Activated T-helper 1 cell treated with anti-CD3 and anti-CD28 coated beads, Interleukin-12 subunit alpha, Interleukin-12 subunit beta, Interleukin-2, Interleukin-4 antibody, amounts not matched to agents 30 ng/mL and 10 ng/mL and 1 ng/mL, durations not matched to agents 14 hours and 24 hours and 36 hours (primary cell): ENCODE measurements around the gene KCNH4. TPM values are rescaled to one million over a fixed set of nuclear protein-coding genes. Genes with fewer than 3 reads are reported as not detected.

Source experiments
- DNase-seq: peaks from one replicate; pipeline ENCODE4 v3.0.0; 2021; ENCODE audit warnings: low spot score
- H3K27ac Mint-ChIP-seq: one replicate; pipeline ENCODE4 v1.8.0; 2021; ENCODE audit warnings: mild to moderate bottlenecking, mixed read lengths
- H3K27me3 Mint-ChIP-seq: one replicate; pipeline ENCODE4 v1.8.0; 2022; ENCODE audit warnings: mild to moderate bottlenecking, moderate library complexity, mixed read lengths; ENCODE audit not compliant: insufficient read depth
- H3K36me3 Mint-ChIP-seq: one replicate; pipeline ENCODE4 v1.8.0; 2021; ENCODE audit warnings: low read depth, mixed read lengths
- H3K4me1 Mint-ChIP-seq: one replicate; pipeline ENCODE4 v1.8.0; 2021; ENCODE audit warnings: low read depth, mixed read lengths
- H3K4me3 Mint-ChIP-seq: one replicate; pipeline ENCODE4 v1.8.0; 2021; ENCODE audit warnings: mild to moderate bottlenecking, moderate library complexity, mixed read lengths
- H3K9me3 Mint-ChIP-seq: one replicate; pipeline ENCODE4 v1.8.0; 2021; ENCODE audit warnings: mixed read lengths
- intact Hi-C: fragments of 100-400 bp; cut with micrococcal nuclease; formaldehyde crosslinking; loops from one replicate; pipeline ENCODE4 v1.15.1; 2024
- total RNA-seq: library from RNA; stranded (reverse); gene quantifications from 2 replicates; pipeline ENCODE4 v1.2.3, GENCODE V29; 2022

Gene KCNH4
- total RNA-seq, 1 donor from 2014 or later, result 1.7 TPM

- Mint-ChIP-seq H3K27me3 (no peaks in the 10 kb centered on the region), H3K36me3 (peaks cover 60% of the 10 kb centered on the region), H3K27ac (no peak overlapping the region), H3K9me3 (no peaks in the 10 kb centered on the region), H3K4me3 (no peak overlapping the region), H3K4me1 (no peaks in the 10 kb centered on the region)
- intact Hi-C loops, result no loop called here
- no peak for DNase-seq
Observed at GRCh38 chr17:42203354-42203753, 22.4 kb upstream of the KCNH4 start.

DNA sequence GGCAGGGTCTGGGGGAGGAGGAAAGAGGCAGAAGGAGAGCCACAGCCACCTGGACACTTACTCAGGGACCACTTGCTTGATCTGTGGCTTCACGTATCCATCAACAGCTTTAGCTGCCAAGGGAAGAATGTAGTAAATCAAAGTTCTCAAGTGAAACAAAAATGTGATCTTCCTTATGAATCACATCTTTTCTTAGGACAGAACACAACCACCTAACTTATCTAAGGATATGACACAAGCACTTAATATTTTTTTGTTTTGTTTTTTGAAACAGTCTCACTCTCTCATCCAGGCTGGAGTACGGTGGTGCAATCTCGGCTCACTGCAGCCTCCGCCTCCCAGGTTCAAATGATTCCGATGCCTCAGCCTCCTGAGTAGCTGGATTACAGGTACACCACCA is 21.8 kb upstream of the KCNH4 start:
- intact Hi-C loops, result no loop called here
- Mint-ChIP-seq H3K36me3 (peaks cover 60% of the 10 kb centered on the region), H3K4me1 (no peaks in the 10 kb centered on the region), H3K4me3 (no peak overlapping the region), H3K9me3 (no peaks in the 10 kb centered on the region), H3K27me3 (no peaks in the 10 kb centered on the region), H3K27ac (no peak overlapping the region)
- DNase-seq, result no peak

DNA sequence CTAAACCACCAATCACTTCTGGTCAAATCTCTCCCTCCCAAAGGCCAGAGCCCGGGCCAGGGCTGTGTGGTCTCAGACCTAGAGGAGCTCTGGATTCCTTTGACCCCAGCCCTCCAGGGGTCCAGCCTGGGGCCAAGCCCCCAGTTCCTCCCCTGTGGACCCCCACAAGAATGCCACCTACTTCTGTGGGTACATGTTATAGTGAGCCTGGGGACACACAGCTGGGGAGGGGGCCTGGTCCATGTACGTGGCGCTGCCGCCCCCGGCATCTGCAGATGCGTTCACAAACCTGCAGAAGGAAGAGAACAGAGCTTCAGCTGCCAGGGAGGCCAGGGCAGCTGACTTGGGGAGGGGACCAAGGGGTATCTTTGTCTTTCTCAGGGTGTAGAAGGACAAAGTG is 21.2 kb upstream of the KCNH4 start:
- no peak for DNase-seq
- Mint-ChIP-seq H3K27ac (no peak overlapping the region), H3K27me3 (no peaks in the 10 kb centered on the region), H3K36me3 (peaks cover 55% of the 10 kb centered on the region), H3K4me3 (no peak overlapping the region), H3K9me3 (no peaks in the 10 kb centered on the region), H3K4me1 (no peaks in the 10 kb centered on the region)
- intact Hi-C loops, result no loop called here

GRCh38 chr17:42201458-42201772 is 20.5 kb upstream of the KCNH4 start:
- H3K36me3 Mint-ChIP-seq, result peaks cover 53% of the 10 kb centered on the region
- no peak overlapping the region for H3K4me3 Mint-ChIP-seq

DNA sequence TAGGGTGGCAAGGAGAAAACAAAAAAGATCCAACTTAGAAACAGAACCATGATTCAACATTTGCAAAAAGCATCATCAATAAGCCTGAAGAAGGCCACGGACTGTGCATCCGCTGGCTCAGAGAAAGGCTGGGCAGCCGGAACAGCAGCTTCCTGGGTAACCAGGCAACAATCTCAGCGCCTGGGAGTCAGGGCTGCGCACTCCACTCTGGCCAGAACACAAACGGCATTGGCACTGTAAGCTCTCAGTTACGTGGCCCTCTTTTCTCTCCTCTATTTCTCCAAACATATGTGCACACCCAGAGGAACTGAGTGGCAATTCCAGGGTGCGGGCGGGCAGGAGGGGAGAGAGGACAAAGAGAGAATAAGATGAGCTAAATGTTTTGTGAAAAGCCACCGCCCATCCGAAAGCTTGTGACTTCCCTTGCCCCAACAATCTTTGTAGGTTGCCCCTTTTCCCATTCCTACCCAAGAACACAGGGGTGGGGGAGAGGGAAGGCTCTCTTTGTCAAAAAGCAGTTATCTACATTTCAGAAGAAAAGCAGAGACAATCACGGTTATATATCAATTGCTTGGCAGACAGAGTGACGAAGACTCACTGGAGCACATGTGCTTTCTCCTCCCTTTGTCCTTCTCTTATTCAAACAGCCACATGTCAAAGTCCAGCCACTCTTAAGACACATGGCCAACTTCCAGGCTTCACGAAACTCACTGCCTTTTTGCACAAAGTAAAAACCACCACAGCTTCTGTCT is 19.9 kb upstream of the KCNH4 start:
- no peak overlapping the region for H3K27ac Mint-ChIP-seq
- intact Hi-C loops, result no loop called here
- no peaks in the 10 kb centered on the region for H3K9me3 Mint-ChIP-seq
- DNase-seq, result no peak
- peaks cover 48% of the 10 kb centered on the region for H3K36me3 Mint-ChIP-seq
- no peaks in the 10 kb centered on the region for H3K4me1 Mint-ChIP-seq
- no peak overlapping the region for H3K4me3 Mint-ChIP-seq
- H3K27me3 Mint-ChIP-seq, result no peaks in the 10 kb centered on the region

More at GRCh38 chr17:42201458-42201772, 20.5 kb upstream of the KCNH4 start:
- intact Hi-C loops, result no loop called here
- Mint-ChIP-seq H3K27me3 (no peaks in the 10 kb centered on the region), H3K9me3 (no peaks in the 10 kb centered on the region), H3K27ac (no peak overlapping the region), H3K4me1 (no peaks in the 10 kb centered on the region)
- no peak for DNase-seq

DNA sequence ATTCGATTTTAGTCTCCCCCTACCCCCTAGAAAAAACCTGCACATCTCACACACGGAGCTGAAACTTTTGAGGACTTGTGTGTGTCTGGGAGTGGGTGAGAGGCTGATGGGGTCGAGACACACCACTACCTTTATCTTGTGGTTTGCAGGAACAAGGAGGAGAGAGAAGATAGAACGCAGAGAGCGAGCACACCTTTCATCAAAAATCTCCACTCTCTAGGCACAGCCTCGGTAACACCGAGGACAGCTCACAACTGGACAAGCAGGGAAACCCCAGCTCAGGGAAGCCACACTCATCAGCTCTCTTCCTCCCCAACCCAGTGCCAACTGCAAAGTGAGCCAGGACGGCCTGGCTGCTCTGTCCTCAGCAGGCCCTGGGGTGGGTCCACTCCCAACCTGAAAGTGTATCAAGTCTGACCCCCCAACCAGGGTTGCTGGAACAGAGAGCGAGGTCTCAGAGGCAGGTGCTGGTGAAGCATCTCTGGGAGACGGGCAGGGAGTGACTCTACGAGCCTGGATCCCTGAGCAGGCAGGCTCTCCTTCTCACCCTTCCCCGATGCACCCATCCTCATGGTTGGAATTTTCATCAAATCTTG is 18.6 kb upstream of the KCNH4 start:
- H3K27ac Mint-ChIP-seq, result no peak overlapping the region
- no peak overlapping the region for H3K4me3 Mint-ChIP-seq
- DNase-seq, result no peak
- no peaks in the 10 kb centered on the region for H3K9me3 Mint-ChIP-seq
- peaks cover 40% of the 10 kb centered on the region for H3K36me3 Mint-ChIP-seq
- H3K27me3 Mint-ChIP-seq, result no peaks in the 10 kb centered on the region
- peaks cover 2% of the 10 kb centered on the region for H3K4me1 Mint-ChIP-seq
- intact Hi-C loops, result no loop called here

GRCh38 chr17:42198897-42199296 is 18.0 kb upstream of the KCNH4 start:
- Mint-ChIP-seq H3K9me3 (no peaks in the 10 kb centered on the region), H3K27me3 (no peaks in the 10 kb centered on the region), H3K4me1 (peaks cover 8% of the 10 kb centered on the region), H3K36me3 (peaks cover 35% of the 10 kb centered on the region), H3K27ac (peak overlapping the region; percentile 58), H3K4me3 (no peak overlapping the region)
- no peak for DNase-seq
- intact Hi-C loops, result no loop called here

GRCh38 chr17:42197564-42198156 is 16.7 kb upstream of the KCNH4 start:
- DNase-seq, result no peak
- H3K27ac Mint-ChIP-seq, result no peak overlapping the region

GRCh38 chr17:42193969-42194899 is 13.3 kb upstream of the KCNH4 start, which contains the start of gene GHDC:
Gene GHDC, minus strand, starts transcription at chr17:42194494. Its CDS starts 913 bp downstream, at chr17:42193581.
- Mint-ChIP-seq H3K9me3 (no peaks in the 10 kb centered on the region), H3K27ac (peak within 1 kb of the TSS; percentile 95), H3K4me3 (peak within 1 kb of the TSS; percentile 96), H3K36me3 (peaks cover 5% of the 10 kb centered on the region), H3K4me1 (peaks cover 15% of the 10 kb centered on the region), H3K27me3 (no peaks in the 10 kb centered on the region)
- intact Hi-C loops, result loop anchor here (1.0 to 5.0 kb wide), 3 partner anchors 13 to 828 kb away; partner anchors contain the start of genes KCNH4 and VAT1
- DNase-seq, result peak; percentile 80

More at GRCh38 chr17:42197564-42198156, 16.7 kb upstream of the KCNH4 start:
- Mint-ChIP-seq H3K36me3 (peaks cover 27% of the 10 kb centered on the region), H3K27me3 (no peaks in the 10 kb centered on the region), H3K9me3 (no peaks in the 10 kb centered on the region), H3K4me3 (no peak overlapping the region), H3K4me1 (peaks cover 15% of the 10 kb centered on the region)
- intact Hi-C loops, result no loop called here

DNA sequence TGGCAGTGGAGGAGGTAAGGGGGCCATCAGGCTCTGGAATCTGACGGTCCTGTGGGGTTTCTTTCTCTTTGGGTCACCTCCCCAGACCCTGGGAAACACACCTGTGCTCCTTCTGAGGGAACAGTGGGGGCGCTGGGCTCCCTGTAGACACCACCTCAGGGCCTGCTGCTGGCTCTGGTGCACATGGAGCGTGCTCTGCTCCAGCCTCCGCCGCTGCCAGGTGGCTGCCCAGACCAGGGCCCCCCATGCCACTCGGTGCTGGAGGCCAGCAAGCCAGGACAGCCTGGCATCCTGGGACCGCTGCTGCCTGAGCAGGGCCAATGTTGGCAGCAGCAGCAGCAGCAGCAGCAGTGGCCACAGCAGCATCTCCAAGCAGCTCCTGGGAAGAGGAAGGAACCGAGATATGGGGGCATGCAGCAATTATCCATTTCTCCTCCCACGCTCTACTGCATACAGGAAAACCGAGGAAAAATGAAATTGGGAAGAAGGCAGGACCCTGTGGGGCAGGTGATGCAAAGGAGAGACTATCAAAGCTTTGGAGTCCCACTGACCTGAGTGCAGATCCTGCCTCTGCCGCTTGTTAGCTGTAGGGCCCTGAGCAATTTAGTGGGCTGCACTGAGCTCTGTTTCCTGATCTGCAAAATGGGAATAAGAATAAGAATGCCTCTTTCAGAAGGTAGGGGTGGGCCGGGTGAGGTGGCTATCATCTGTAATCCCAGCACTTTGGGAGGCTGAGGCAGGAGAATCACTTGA is 12.4 kb upstream of the KCNH4 start:
- no peaks in the 10 kb centered on the region for H3K9me3 Mint-ChIP-seq
- H3K4me3 Mint-ChIP-seq, result peak overlapping the region; percentile 96
- peak overlapping the region; percentile 95 for H3K27ac Mint-ChIP-seq
- intact Hi-C loops, result loop anchor here (5.0 kb wide), 1 partner anchor 829 kb away; the partner anchor contains the start of gene VAT1
- no peaks in the 10 kb centered on the region for H3K27me3 Mint-ChIP-seq
- peaks cover 21% of the 10 kb centered on the region for H3K4me1 Mint-ChIP-seq
- peaks cover 2% of the 10 kb centered on the region for H3K36me3 Mint-ChIP-seq
- DNase-seq, result no peak

DNA sequence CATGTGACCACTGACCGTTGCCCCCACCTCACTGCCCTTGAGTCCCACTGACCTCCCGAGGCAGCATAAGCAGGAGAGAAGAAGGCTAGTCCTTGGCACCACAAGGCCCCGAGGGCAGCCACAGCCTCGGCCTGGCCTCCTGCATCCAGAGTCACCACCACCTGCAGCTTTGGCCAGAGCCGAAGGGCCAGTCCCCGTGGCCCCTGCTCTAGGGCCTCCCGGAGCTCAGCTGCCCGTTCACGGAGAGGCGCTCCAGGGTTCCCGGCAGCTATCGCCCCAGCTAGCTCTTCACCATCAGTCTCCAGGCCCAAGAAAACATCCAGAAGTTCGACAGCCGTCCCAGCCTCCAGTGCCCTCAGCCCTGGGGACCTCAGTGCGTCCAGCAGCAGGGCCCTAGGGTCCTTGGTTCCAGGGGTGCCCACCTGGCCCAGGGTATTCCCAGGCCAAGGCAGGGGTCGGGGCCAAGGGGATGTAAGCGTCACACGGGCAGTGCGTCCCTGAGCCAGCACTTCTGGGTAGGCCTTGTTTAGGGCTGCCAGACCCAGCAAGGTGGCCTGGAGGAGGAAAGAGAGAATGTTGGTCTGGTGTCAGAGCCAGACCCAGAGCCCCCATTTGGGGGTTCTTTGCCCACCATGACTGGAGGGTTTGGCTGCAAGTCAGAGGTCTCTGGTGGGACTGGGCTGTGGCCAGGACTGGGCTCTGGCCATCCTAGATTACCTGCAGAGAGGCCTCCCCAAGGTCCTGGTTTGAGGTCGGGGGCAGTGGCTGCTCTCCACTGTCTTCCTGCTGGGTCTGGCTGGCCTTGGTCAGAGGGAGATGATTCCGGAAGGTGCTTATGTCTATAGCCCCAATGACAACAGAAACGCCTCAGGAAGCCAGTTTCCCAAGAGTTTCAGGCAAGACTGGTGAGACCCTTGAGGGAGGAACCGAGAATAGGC is 11.5 kb upstream of the KCNH4 start:
- Mint-ChIP-seq H3K4me3 (peak overlapping the region; percentile 96), H3K36me3 (peaks cover 2% of the 10 kb centered on the region), H3K27me3 (no peaks in the 10 kb centered on the region), H3K4me1 (peaks cover 21% of the 10 kb centered on the region), H3K9me3 (no peaks in the 10 kb centered on the region), H3K27ac (no peak overlapping the region)
- no peak for DNase-seq
- intact Hi-C loops, result loop anchor here (5.0 kb wide), 1 partner anchor 830 kb away; the partner anchor contains the start of gene VAT1
